ENCODE data around the gene ERC1. TPM values are rescaled to one million over a fixed set of nuclear protein-coding genes. Genes with fewer than 3 reads are reported as not detected.
A peak's percentile ranks its signal among the peaks of the same experiment; 100 is the strongest.

The ERC1 gene
- total RNA-seq (34.5 and 46.5 TPM in 2 replicates), polyA plus RNA-seq (19.7 and 22.0 TPM in 2 replicates), polyA minus RNA-seq (ENCODE audit: low replicate concordance) (46.3 and 58.6 TPM in 2 replicates)
- 17.5 and 24.4 TPM in 2 replicates for polyA plus RNA-seq (2012)

GRCh38 chr12:990661-991349 is at the start of gene ERC1:
Gene ERC1 (plus strand): TSS chr12:991223. CDS start chr12:1027904, 36,681 bp downstream.
- H3K27me3 ChIP-seq (ENCODE audit: control insufficient read depth, insufficient read depth, low read length): no peaks in the 10 kb centered on the region
- peak within 1 kb of the TSS; percentile 69 to 79 (median 77) for H3K4me3 ChIP-seq (replicated peaks in 1 of 4; ENCODE audit: control extremely low read depth in 1 of 4, insufficient read depth in 1 of 4, low read depth in 3 of 4, low read length in 4 of 4)
- H3K9me3 ChIP-seq (ENCODE audit: control insufficient read depth, insufficient read depth, low read depth, low read length): no peaks in the 10 kb centered on the region
- peak within 1 kb of the TSS; percentile 98 for H3K4me2 ChIP-seq (ENCODE audit: extremely low read depth, insufficient read depth, low read length)
- no peaks in the 10 kb centered on the region for H4K20me1 ChIP-seq (ENCODE audit: control insufficient read depth, extremely low read depth, insufficient read depth, low read length)
- DNase-seq (ENCODE audit: low read depth in 2 of 2): peak; percentile 91 to 94
- peaks cover 15% of the 10 kb centered on the region for H3K4me1 ChIP-seq (ENCODE audit: control insufficient read depth, extremely low read depth, insufficient read depth, low read length)
- peaks cover 33% of the 10 kb centered on the region for H3K79me2 ChIP-seq (ENCODE audit: control insufficient read depth, insufficient read depth, low read length)
- H3K9ac ChIP-seq (ENCODE audit: insufficient read depth, low read length): peak within 1 kb of the TSS; percentile 98
- H3K36me3 ChIP-seq (ENCODE audit: control insufficient read depth, insufficient read depth, low read length): no peaks in the 10 kb centered on the region
- TF ChIP-seq EZH2 (IDR thresholded peaks at IDR 0.05; ENCODE audit: low read length, missing control alignments): no peak
- TF ChIP-seq, protein P1, sequence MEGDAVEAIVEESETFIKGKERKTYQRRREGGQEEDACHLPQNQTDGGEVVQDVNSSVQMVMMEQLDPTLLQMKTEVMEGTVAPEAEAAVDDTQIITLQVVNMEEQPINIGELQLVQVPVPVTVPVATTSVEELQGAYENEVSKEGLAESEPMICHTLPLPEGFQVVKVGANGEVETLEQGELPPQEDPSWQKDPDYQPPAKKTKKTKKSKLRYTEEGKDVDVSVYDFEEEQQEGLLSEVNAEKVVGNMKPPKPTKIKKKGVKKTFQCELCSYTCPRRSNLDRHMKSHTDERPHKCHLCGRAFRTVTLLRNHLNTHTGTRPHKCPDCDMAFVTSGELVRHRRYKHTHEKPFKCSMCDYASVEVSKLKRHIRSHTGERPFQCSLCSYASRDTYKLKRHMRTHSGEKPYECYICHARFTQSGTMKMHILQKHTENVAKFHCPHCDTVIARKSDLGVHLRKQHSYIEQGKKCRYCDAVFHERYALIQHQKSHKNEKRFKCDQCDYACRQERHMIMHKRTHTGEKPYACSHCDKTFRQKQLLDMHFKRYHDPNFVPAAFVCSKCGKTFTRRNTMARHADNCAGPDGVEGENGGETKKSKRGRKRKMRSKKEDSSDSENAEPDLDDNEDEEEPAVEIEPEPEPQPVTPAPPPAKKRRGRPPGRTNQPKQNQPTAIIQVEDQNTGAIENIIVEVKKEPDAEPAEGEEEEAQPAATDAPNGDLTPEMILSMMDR (conservative IDR thresholded peaks at IDR 0.05 in 1 of 2, IDR thresholded peaks at IDR 0.05 in 1 of 2; ENCODE audit: low read depth in 1 of 2, low read length in 2 of 2): no peak
- H2AFZ ChIP-seq (ENCODE audit: low read length): peak within 1 kb of the TSS; percentile 79
- peak within 1 kb of the TSS; percentile 99 for H3K27ac ChIP-seq (ENCODE audit: insufficient read depth, low read length)

- Histone ChIP-seq H3K4me1 (ENCODE audit: control insufficient read depth, extremely low read depth, insufficient read depth, low read length) (no peaks in the 10 kb centered on the region), H3K27me3 (ENCODE audit: control insufficient read depth, insufficient read depth, low read length) (no peaks in the 10 kb centered on the region), H3K9ac (ENCODE audit: insufficient read depth, low read length) (no peak overlapping the region), H4K20me1 (ENCODE audit: control insufficient read depth, extremely low read depth, insufficient read depth, low read length) (no peaks in the 10 kb centered on the region), H3K79me2 (ENCODE audit: control insufficient read depth, insufficient read depth, low read length) (peaks cover 41% of the 10 kb centered on the region), H3K27ac (ENCODE audit: insufficient read depth, low read length) (no peak overlapping the region), H3K4me2 (ENCODE audit: extremely low read depth, insufficient read depth, low read length) (no peak overlapping the region), H3K36me3 (ENCODE audit: control insufficient read depth, insufficient read depth, low read length) (peaks cover 4% of the 10 kb centered on the region), H2AFZ (ENCODE audit: low read length) (no peak overlapping the region), H3K9me3 (ENCODE audit: control insufficient read depth, insufficient read depth, low read depth, low read length) (no peaks in the 10 kb centered on the region), H3K4me3 (replicated peaks in 1 of 4; ENCODE audit: control extremely low read depth in 1 of 4, insufficient read depth in 1 of 4, low read depth in 3 of 4, low read length in 4 of 4) (no peak overlapping the region)
- TF ChIP-seq EZH2 (IDR thresholded peaks at IDR 0.05; ENCODE audit: low read length, missing control alignments): no peak
- TF ChIP-seq, protein P1 (conservative IDR thresholded peaks at IDR 0.05 in 1 of 2, IDR thresholded peaks at IDR 0.05 in 1 of 2; ENCODE audit: low read depth in 1 of 2, low read length in 2 of 2): no peak
- DNase-seq (ENCODE audit: low read depth in 2 of 2): no peak
Measured at GRCh38 chr12:943051-943450, 48.0 kb upstream of the ERC1 start.

DNA sequence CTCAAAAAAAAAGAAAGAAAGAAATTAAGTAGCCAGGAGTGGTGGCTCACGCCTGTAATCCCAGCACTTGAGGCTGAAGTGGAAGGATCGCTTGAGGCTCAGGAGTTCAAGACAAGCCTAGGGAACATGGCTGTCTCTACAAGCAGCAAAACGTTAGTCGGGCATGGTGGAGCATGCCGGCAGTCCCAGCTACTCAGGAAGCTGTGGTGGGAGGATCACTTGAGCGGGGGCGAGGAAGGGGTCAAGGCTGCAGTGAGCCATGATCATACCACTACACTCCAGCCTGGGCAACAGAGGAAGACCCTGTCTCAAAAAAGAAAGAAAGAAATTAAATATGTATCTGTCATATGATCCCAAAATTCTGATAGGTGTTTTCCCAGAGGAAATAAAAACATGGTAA is 46.8 kb upstream of the ERC1 start:
- Histone ChIP-seq H3K27ac (ENCODE audit: insufficient read depth, low read length) (no peak overlapping the region), H3K79me2 (ENCODE audit: control insufficient read depth, insufficient read depth, low read length) (peaks cover 44% of the 10 kb centered on the region), H4K20me1 (ENCODE audit: control insufficient read depth, extremely low read depth, insufficient read depth, low read length) (no peaks in the 10 kb centered on the region), H3K4me3 (replicated peaks in 1 of 4; ENCODE audit: control extremely low read depth in 1 of 4, insufficient read depth in 1 of 4, low read depth in 3 of 4, low read length in 4 of 4) (no peak overlapping the region), H3K4me1 (ENCODE audit: control insufficient read depth, extremely low read depth, insufficient read depth, low read length) (no peaks in the 10 kb centered on the region), H2AFZ (ENCODE audit: low read length) (no peak overlapping the region), H3K27me3 (ENCODE audit: control insufficient read depth, insufficient read depth, low read length) (no peaks in the 10 kb centered on the region), H3K36me3 (ENCODE audit: control insufficient read depth, insufficient read depth, low read length) (peaks cover 4% of the 10 kb centered on the region), H3K4me2 (ENCODE audit: extremely low read depth, insufficient read depth, low read length) (no peak overlapping the region), H3K9me3 (ENCODE audit: control insufficient read depth, insufficient read depth, low read depth, low read length) (no peaks in the 10 kb centered on the region), H3K9ac (ENCODE audit: insufficient read depth, low read length) (no peak overlapping the region)
- no peak for DNase-seq (ENCODE audit: low read depth in 2 of 2)
- TF ChIP-seq EZH2 (IDR thresholded peaks at IDR 0.05; ENCODE audit: low read length, missing control alignments): no peak
- TF ChIP-seq, protein P1 (conservative IDR thresholded peaks at IDR 0.05 in 1 of 2, IDR thresholded peaks at IDR 0.05 in 1 of 2; ENCODE audit: low read depth in 1 of 2, low read length in 2 of 2): no peak
